PC-9 (cell line): Measurements from ENCODE around the gene NMT2. TPM values are rescaled to one million over a fixed set of nuclear protein-coding genes. Genes with fewer than 3 reads are reported as not detected.

Experiments
- BruUV-seq: library from RNA; stranded (reverse); fragments of 400-500 nt; replicated peaks from 2 replicates; lab custom pipeline; 2021; lab: Mats Ljungman, UMichigan
- CTCF ChIA-PET: fragments of 300-600 bp; sonication (Branson Sonifier 250); formaldehyde crosslinking; loops from one replicate; lab custom pipeline; 2022; ENCODE audit warnings: antibody characterized with exemption; lab: Charles Lee
- POLR2A ChIA-PET: fragments of 300-600 bp; sonication (Branson Sonifier 250); formaldehyde crosslinking; loops from one replicate; lab custom pipeline; 2022; ENCODE audit warnings: antibody characterized with exemption; ENCODE audit not compliant: unreplicated experiment; lab: Charles Lee
- DNase-seq, 2 experiments: peaks; one replicate each; pipeline versions ENCODE4 v3.0.0 to v3.0.0-alpha.2; 2015 to 2022; ENCODE audit warnings: mixed read lengths in 1 of 2
- H2AFZ ChIP-seq: fragments of 200-600 bp; sonication (generic); 2 replicates; pipeline ENCODE4 v1.8.1; 2017; ENCODE audit warnings: antibody characterized with exemption
- H3F3A ChIP-seq: fragments of 200-600 bp; sonication (generic); 2 replicates; pipeline ENCODE4 v1.8.1; 2017; ENCODE audit warnings: antibody characterized with exemption, mild to moderate bottlenecking, low read depth; ENCODE audit not compliant: insufficient read depth
- H3K27ac ChIP-seq: fragments of 200-600 bp; sonication (generic); 2 replicates; pipeline ENCODE4 v1.6.1; 2016; ENCODE audit warnings: mixed run types
- H3K27me3 ChIP-seq: fragments of 200-600 bp; sonication (generic); 2 replicates; pipeline ENCODE4 v1.6.1; 2016; ENCODE audit warnings: low read depth, mixed run types; ENCODE audit not compliant: insufficient read depth
- H3K36me3 ChIP-seq: fragments of 200-600 bp; sonication (generic); 2 replicates; pipeline ENCODE4 v1.6.1; 2016; ENCODE audit warnings: low read depth, mixed run types
- H3K4me1 ChIP-seq: fragments of 200-600 bp; sonication (generic); replicated peaks from 2 replicates; pipeline ENCODE4 v1.6.1; 2016; ENCODE audit warnings: mixed run types; ENCODE audit not compliant: insufficient read depth
- H3K4me2 ChIP-seq: fragments of 200-600 bp; sonication (generic); 2 replicates; pipeline ENCODE4 v1.6.1; 2017; ENCODE audit warnings: mixed run types
- H3K4me3 ChIP-seq: fragments of 200-600 bp; sonication (generic); 2 replicates; pipeline ENCODE4 v1.6.1; 2016; ENCODE audit warnings: mixed run types
- H3K79me2 ChIP-seq: fragments of 200-600 bp; sonication (generic); 2 replicates; pipeline ENCODE4 v1.6.1; 2017; ENCODE audit warnings: low read depth, mixed run types
- H3K9me2 ChIP-seq: fragments of 200-600 bp; sonication (generic); 2 replicates; pipeline ENCODE4 v1.8.1; 2017; ENCODE audit warnings: mild to moderate bottlenecking; ENCODE audit not compliant: insufficient read depth
- H3K9me3 ChIP-seq: fragments of 200-600 bp; sonication (generic); 2 replicates; pipeline ENCODE4 v1.8.1; 2016; ENCODE audit warnings: low read depth; ENCODE audit not compliant: insufficient read depth
- H4K20me1 ChIP-seq: fragments of 200-600 bp; sonication (generic); 2 replicates; pipeline ENCODE4 v1.8.1; 2017; ENCODE audit not compliant: insufficient read depth
- CTCF ChIP-seq: fragments of 200-600 bp; sonication (generic); conservative IDR thresholded peaks from 2 replicates; pipeline ENCODE4 v1.6.1; 2017; ENCODE audit warnings: mixed run types, antibody characterized with exemption, mild to moderate bottlenecking, moderate library complexity
- EZH2 ChIP-seq: fragments of 200-600 bp; sonication (generic); IDR thresholded peaks from 2 replicates; pipeline ENCODE4 v1.8.0; 2017; ENCODE audit warnings: antibody characterized with exemption, low read depth
- intact Hi-C: fragments of 100-400 bp; cut with micrococcal nuclease; formaldehyde crosslinking; loops from one replicate; pipeline ENCODE4 v1.10.0; 2022; ENCODE audit not compliant: unreplicated experiment
- total RNA-seq: library from RNA; stranded (reverse); gene quantifications from 2 replicates; pipeline ENCODE4 v1.2.3, GENCODE V29; 2021

Gene NMT2
- total RNA-seq, 1 experiment from 2014 or later = 11.0 TPM

GRCh38 chr10:15163253-15163828 lies 5.2 kb downstream of the NMT2 start:
- no peaks in the 10 kb centered on the region for H3K9me3 ChIP-seq
- no peak for TF ChIP-seq CTCF
- no peak for TF ChIP-seq EZH2
- no peaks in the 10 kb centered on the region for H3F3A ChIP-seq
- intact Hi-C loops = no loop called here
- no peak overlapping the region for H3K27ac ChIP-seq
- H3K79me2 ChIP-seq = peaks cover 14% of the 10 kb centered on the region; the same call in 1 of the 2 replicates
- H3K4me2 ChIP-seq = no peak overlapping the region
- ChIA-PET CTCF (no interaction called here), POLR2A (interaction anchor here (0.7 kb wide), 1 partner anchor 178 kb away, joined by 6 read pairs; no protein-coding TSS in a partner anchor)
- no peaks in the 10 kb centered on the region for H3K9me2 ChIP-seq
- H3K27me3 ChIP-seq = no peaks in the 10 kb centered on the region
- H4K20me1 ChIP-seq = no peaks in the 10 kb centered on the region
- no TSS peak for BruUV-seq
- no peak overlapping the region for H3K4me3 ChIP-seq
- no peaks in the 10 kb centered on the region for H3K36me3 ChIP-seq
- DNase-seq = no peak
- H3K4me1 ChIP-seq = no peaks in the 10 kb centered on the region
- H2AFZ ChIP-seq = no peak overlapping the region

- Histone ChIP-seq H3K79me2 (no peaks in the 10 kb centered on the region), H2AFZ (no peak overlapping the region), H3K4me1 (no peaks in the 10 kb centered on the region), H3K27ac (no peak overlapping the region), H4K20me1 (no peaks in the 10 kb centered on the region), H3K4me3 (no peak overlapping the region), H3K9me2 (no peaks in the 10 kb centered on the region), H3K4me2 (no peak overlapping the region), H3K36me3 (no peaks in the 10 kb centered on the region), H3K27me3 (no peaks in the 10 kb centered on the region), H3F3A (no peaks in the 10 kb centered on the region), H3K9me3 (no peaks in the 10 kb centered on the region)
- DNase-seq = no peak
- ChIA-PET CTCF (interaction anchor here (0.7 kb wide), 1 partner anchor 106 kb away, joined by 3 read pairs; no protein-coding TSS in a partner anchor), POLR2A (no interaction called here)
- intact Hi-C loops = no loop called here
- no peak for TF ChIP-seq EZH2
- no peak for TF ChIP-seq CTCF
- no TSS peak for BruUV-seq
Observed at GRCh38 chr10:15158972-15159371, 9.5 kb downstream of the NMT2 start.

- H3K27ac ChIP-seq = no peak overlapping the region
- H3K4me1 ChIP-seq = no peaks in the 10 kb centered on the region
- no peak overlapping the region for H3K4me2 ChIP-seq
- DNase-seq = no peak
- ChIA-PET CTCF (interaction anchor here (0.7 kb wide), 1 partner anchor 106 kb away, joined by 3 read pairs; no protein-coding TSS in a partner anchor), POLR2A (interaction anchor here (0.6 kb wide), 1 partner anchor 678 kb away, joined by 3 read pairs; no protein-coding TSS in a partner anchor)
- intact Hi-C loops = no loop called here
- no peaks in the 10 kb centered on the region for H3K9me3 ChIP-seq
- H2AFZ ChIP-seq = no peak overlapping the region
- H3K9me2 ChIP-seq = no peaks in the 10 kb centered on the region
- no peaks in the 10 kb centered on the region for H3F3A ChIP-seq
- no peaks in the 10 kb centered on the region for H4K20me1 ChIP-seq
- TF ChIP-seq EZH2 (no peak), CTCF (no peak)
- no TSS peak for BruUV-seq
- no peak overlapping the region for H3K4me3 ChIP-seq
- no peaks in the 10 kb centered on the region for H3K79me2 ChIP-seq
- no peaks in the 10 kb centered on the region for H3K27me3 ChIP-seq
- H3K36me3 ChIP-seq = no peaks in the 10 kb centered on the region
Observed at GRCh38 chr10:15158448-15158847, 10.0 kb downstream of the NMT2 start.
